Stimulated activated CD4-positive, alpha-beta T cell treated with anti-CD3 and anti-CD28 coated beads, Interleukin-15, amount 100 ng/mL, for 1 hour (primary cell): ENCODE data around the gene OXSR1.
"Not testable (repeated sequence)": the region's sequence is repeated elsewhere in the genome, so short reads cannot be mapped to it uniquely, and the experiment has no call there.

Experiments
- DNase-seq, 2 donors: peaks; one replicate each; pipeline ENCODE4 v3.0.0-alpha.2; 2020; ENCODE audit warnings: low read depth in 1 of 2, low spot score in 1 of 2

The OXSR1 gene

DNA sequence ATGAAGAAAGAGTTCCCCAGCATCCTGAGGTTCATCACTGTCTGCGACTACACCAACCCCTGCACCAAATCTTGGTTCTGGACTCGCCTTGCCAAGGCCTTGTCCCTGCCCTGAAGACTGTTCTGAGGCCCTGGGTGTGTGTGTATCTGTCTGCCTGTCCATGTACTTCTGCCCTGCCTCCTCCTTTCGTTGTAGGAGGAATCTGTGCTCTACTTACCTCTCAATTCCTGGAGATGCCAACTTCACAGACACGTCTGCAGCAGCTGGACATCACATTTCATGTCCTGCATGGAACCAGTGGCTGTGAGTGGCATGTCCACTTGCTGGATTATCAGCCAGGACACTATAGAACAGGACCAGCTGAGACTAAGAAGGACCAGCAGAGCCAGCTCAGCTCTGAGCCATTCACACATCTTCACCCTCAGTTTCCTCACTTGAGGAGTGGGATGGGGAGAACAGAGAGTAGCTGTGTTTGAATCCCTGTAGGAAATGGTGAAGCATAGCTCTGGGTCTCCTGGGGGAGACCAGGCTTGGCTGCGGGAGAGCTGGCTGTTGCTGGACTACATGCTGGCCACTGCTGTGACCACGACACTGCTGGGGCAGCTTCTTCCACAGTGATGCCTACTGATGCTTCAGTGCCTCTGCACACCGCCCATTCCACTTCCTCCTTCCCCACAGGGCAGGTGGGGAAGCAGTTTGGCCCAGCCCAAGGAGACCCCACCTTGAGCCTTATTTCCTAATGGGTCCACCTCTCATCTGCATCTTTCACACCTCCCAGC lies 24.0 kb upstream of the OXSR1 start:
- DNase-seq: no peak

DNA sequence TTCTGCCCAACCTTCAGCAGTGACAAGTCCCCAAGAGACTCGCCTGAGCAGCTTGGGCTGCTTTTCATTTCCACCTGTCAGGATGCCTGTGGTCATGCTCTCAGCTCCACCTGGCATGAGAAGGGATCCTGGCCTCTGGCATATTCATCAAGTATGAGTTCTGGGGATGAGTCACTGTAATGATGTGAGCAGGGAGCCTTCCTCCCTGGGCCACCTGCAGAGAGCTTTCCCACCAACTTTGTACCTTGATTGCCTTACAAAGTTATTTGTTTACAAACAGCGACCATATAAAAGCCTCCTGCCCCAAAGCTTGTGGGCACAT lies 23.4 kb upstream of the OXSR1 start:
- no peak for DNase-seq

DNA sequence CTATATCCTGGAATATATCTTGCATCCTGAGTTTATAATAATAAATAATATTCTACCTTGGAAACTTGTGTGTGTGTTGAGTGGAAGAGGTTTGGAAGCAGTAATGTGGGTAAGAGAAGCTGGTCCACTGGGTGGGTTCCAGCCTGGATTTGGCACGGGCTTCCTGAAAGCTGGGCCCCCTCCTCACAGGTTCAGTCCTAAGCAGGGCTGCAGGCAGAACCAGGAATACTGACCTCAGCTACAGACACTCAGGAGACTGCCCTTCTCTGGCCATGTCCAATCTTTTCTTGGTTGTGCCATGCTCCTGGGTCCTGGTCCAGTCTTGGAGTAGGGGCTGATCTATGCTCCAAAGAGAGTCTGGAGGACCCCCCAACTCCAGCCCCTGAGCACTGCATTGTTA lies 22.4 kb upstream of the OXSR1 start:
- no peak for DNase-seq

DNA sequence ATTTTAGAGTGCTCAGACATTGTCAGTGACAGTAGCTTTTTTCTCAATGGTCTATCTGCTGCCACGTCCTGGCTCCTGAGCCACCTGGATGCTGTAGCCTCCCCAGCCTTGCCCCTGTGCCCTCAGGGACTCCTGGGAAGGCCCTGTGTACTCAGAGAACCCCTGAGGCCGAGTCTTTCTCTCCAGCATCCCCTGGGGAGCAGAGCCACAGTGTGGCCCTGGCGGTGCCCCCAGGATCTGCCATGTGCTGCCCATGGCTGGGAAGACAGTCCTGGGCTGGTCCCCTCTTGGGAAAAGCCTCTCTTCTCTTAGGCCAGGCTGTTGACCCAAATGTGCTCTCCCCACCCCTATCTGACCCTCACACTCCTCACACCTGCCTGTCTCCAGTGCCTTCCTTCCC lies 21.8 kb upstream of the OXSR1 start:
- DNase-seq: no peak

DNA sequence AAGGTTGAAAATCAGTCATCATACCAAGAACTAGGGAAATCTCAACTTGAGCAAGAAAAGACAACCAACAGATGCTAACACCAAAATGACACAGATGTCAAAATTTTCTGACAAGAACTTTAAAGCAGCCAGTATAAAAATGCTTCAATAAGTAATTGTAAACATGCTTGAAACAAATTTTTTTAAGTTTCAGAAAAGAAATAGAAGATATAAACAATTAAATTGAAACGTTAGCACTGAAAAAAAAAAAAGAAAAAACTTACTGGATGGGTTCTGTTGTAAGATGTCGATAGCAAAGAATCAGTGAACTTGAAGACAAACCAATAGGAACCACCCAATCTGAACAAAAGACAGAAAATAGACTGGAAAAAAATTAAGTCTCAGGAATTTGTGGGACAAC lies 18.8 kb upstream of the OXSR1 start:
- DNase-seq: no peak

DNA sequence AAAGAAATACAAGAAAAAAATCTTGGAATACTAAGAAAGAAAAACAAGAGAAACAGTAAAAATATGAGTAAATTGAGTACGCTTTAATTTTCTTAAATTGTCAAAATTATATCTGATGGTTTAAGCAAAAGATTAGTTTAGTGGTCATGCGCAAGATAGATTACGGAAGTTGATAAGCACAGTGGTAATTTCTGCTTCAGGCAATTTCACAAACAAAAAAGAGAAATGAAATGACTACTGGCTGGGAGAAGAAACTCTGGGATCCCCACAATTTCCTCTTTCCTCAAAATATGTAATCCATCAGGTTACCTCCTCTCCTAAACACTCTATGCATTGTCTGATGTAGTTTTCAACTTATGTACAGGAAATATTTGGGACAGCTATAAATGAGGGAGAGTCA lies 17.9 kb upstream of the OXSR1 start:
- DNase-seq: no peak

DNA sequence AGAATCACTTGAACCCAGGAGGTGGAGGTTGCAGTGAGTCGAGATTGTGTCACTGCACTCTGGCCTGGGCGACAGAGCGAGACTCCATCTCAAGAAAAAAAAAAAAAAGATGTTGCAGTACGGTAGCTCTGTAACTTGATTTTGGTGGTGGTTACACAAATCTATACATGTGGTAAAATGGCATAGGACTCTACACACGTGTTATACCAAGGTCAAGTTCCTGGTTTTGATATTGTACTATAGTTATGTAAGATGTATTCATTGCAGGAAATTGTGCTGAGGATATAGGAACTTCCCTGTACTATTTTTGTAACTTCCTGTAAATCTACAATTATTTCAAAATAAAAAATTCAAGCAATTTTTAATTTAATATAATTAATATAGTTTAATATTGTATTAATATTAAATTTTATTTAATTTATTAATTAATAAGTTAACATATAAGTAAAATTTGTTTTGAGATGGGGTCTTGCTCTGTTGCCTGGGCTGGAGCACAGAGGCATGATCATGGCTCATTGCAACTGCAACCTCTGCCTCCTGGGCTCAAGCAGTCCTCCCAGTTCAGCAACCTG lies 16.9 kb upstream of the OXSR1 start:
- DNase-seq: no peak

DNA sequence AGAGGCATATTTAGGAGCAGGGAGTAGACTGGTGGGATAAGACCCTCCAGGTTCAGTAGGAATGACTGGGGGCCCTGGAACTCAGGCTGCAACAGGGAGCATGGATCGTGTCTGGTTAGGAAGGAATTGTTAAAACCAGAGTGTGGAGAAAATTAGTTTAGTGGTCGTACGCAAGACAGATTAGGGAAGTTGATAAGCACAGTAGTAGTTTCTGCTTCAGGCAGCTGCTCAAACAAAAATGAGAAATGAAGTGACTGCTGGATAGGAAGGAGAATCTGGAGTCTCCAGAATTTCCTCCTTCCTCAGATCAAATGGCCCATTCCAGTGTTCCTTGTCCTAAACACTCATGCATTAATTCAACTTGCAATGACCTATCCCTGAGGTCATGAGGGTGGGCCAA lies 15.6 kb upstream of the OXSR1 start:
- DNase-seq: no peak

DNA sequence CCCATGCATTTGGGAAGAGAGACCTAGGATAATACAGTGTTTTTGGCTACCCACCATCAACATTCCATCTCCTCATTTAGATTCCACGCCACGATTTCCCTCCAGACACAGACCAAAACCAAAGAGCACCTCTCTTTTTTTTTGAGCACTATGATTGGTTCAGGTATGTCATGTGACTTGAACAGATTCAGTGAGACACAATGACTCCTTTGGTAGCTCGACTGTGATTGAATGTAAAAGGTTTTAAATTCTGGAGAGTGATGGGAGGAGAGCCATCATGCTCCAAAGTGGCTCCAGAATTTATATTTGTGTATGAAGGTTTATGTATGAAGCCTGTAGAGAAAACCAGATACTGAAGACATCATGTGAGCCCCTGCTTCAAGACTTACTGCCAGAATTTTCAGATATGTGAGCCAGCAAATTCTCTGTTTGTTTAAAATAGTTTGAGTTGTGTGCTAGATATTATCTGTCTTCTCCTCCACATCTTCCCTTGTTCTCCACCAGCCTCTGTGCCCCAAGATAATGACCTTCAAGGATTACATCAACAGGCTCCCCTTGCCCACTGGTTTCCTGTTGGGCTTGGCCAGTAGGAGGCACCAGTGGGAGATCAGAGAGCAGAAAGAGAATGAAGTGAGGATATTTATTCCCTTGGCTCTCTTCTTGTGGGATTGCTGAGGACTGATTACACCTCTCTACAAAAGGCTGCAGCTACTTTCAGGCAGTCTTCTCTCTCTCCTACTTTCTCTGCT lies 14.4 kb upstream of the OXSR1 start:
- no peak for DNase-seq

DNA sequence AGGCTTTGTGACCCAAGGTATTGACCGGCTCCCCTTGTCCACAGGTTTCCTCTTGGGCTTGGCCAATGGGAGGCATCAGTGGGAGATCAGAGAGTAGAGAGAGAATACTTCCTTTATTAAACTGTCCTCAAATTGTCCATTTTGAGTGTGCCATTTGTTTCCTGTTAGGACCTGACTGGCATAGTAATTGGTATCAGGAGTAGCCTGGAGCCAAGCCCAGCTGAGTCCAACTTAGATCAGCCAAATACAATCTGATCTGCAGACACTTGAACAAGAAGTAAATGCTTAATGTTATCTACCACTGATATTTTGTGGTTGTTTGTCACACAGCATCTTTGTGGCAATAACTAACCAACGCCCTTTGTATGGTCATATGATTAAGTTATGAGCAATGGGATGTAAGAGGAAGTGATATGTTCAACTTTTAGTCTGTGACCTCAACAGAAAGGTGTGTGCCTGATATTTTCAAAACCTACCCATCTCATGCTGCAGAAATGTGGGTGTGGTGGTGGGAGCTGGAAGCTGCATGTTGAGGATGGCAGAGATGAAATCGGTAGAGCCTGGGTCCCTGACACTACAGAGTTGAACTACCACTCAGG lies 13.6 kb upstream of the OXSR1 start:
- DNase-seq: no peak

DNA sequence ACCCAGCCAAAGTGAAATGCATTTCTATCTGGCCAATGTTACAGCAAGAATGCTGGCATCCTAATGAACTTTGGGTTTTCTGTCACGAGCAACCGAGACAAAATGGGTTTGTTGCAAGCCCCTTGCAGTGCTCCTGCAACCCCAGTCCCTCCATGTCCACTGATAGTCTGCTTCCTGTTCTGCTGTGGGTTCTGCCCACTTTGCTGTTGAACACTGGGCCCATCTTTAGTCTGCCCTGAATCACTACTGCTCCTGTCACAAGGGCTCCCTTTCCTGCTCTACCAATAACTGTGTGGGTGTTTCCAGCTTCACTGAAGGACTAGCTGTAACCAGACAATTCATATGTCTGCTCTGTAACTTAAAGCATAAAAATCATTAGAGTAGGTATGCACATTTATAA lies 12.7 kb upstream of the OXSR1 start:
- DNase-seq: no peak

DNA sequence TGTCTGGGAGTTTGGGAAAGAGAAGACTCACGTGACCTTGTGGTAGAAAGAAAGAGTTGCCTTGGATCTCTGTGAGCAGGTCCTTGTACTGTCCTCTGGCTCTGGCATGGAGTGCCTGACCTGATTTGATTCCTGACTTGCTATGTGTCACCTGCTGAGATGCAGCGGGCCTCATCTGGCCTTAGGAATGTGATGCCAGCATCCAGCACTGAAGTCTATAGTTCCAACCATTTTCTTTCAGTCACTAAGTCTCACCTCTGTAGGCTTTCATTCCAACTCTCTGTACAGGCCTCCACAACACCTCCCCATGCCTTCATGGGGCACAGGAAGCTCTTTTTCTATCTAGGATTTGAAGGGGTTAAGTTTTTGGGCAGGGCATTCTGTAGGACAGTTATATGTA lies 12.1 kb upstream of the OXSR1 start:
- no peak for DNase-seq

DNA sequence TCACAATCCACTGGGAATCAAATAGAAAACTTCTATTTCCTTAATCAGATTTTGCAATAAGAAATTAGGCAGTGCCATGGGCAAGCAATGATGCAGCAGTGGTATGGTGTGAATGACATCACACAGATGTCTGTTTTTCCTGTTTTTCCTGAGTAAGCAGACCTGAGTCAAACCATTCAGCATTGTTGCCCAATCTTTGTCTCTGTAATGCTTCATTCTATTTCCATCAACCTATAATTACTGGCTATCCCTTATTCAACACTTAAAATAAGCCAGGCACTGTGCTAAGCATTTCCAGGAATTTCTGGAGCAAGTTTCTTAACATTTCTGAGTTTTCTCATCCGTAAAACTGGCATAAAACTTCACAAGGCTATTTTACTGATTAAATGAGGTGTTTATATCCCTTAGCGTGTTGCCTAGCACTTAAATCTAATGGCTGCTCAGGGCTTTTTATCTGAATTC lies 11.3 kb upstream of the OXSR1 start:
- no peak for DNase-seq

DNA sequence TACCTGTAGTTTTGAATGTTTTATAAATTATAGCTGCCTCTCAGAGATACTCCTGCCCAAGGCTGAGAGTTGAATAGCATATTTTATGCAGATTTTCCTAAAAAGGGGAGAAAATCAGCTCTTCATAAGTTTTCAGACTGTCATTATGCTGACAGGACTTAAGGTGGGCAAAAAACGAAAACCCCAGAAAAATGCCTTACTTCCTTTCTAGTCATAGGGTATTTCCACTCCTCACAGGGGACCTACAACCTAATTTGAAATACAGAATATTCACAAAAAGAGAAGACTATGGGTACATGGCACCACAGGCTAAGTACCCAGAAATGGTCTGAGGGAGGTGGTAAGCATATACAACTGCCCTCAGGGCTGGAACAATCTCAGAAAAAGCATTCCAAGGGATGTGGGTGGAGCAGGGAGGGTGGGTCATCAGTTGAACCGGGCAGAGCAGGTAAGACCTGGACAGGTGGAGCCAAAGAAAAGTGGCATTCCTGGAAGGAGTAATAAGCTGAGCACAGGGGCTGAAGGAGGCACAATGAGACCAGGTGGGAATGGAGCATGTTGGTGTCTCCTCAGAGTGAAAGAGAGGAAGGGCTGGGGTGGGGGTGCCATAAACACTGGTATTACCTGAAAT lies 10.6 kb upstream of the OXSR1 start:
- DNase-seq: no peak

DNA sequence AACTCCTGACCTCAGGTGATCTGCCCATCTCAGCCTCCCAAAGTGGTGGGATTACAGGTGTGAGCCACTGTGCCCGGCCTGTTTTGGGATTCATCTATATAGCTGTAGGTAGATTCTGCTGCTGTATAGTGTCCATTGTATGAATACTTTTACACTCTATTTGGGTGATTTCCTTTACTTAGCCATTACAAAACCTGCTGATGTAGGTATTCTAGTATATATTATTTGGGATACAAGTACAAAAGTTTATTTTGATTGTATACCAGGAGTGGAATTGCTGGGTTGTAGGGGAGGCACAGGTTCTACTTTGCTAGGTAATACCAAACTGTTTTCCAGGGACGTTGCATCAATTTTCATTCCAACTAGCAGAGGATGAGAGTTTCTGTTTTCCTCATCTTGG lies 9.5 kb upstream of the OXSR1 start:
- DNase-seq: no peak

DNA sequence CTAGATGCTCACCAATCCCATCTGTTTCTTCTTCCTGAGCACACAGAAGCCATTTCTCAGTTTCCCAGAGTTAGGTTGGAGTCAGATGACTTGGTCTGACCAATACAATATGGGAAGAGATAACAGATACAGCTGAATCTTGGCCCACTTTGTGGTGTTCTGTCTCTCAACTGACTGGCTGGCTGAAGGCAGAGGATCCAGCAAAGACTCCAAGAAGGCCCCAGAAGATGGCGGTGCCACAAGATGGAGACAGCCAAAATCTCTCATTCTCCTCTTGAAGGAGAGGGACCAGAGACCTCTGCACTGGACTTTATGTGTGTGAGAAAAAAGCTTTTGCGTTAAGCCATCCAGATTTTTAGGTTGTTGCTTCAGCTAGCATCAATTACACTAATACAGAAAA lies 8.2 kb upstream of the OXSR1 start:
- no peak for DNase-seq

DNA sequence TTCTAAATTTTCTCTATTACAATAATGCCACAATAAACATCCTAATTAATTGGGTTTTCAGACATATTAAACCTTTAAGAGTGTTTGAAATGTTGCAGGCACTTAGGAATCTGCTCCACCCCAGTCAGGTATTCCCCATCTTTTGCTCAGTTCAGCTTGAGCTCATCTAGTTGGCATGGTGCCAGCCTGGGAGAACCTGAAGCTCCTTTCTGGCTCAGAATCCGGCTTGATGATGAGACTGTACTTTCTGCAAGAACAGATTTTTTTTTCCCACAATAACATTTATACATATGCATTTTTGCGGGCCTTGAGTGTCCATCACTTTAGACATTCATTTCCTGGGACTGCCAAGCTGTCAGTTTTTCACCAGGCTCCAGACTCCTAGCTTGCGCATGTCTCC lies 7.7 kb upstream of the OXSR1 start:
- no peak for DNase-seq

DNA sequence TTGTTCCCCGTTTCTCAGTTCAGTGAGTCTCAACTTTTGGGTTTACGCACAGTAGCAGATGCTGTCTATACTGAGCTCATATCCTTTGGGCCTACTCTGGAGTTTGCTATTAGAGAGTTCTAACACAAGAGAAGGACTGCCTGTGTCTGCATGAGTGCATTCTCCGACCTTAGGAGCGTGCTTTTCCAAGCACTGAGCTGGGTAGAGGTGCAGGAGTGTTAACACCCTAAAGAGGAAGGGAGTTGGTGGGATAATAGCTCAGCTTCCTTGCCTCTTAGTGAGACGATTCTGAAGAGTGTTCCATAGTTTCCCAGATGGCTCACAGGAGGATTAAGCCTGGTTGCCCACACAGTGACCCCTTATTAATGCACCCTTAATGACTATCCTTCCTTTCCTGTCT lies 6.9 kb upstream of the OXSR1 start:
- no peak for DNase-seq

DNA sequence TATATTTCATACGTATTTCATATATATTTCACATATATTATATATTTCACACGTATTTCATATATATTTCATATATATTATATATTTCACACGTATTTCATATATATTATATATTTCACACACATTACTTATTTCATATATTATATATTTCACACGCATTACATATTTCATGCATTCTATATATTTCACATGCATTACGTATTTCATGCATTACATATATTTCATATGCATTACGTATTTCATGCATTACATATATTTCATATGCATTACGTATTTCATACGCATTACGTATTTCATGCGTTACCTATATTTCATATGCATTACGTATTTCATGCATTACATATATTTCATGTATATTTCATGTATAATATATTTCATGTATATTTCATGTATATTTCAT lies 4.6 kb upstream of the OXSR1 start:
- not testable (repeated sequence) for DNase-seq

DNA sequence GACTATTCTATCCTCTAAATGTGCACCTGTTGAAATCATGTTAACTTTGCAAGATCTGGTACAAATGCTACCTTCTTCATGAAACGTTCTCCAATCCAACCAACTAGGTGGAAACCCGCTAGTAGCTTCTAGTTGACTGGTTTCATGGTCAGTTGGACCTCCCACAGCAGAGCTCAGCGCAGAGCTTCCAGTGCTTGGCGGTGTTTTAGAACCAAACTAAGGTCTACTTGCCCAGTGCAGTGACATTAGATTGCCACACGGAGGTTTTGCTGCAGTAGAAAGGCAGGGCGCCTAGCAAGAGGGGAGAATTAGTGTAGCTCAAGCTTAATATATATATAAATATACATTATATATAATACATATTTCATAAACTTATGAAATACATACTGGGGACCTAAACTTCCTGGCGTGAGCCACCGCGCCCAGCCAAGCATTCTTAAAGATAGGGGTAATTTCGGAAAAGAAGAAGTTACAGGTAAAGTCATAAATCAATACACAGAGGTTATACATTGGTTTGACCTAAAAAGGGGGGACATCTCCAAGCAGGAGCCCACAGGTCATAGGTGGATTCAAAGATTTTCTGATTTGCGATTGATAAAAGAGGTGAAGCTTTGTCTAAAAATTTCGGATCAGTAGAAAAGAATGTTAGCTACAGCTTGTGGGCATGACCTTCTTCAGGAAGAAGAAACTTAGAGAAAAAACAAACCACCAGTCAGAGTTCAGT lies 2.1 kb upstream of the OXSR1 start:
- DNase-seq: no peak
